ENCODE data around the gene GALNT18. TPM values are rescaled to one million over a fixed set of nuclear protein-coding genes. Genes with fewer than 3 reads are reported as not detected.

GALNT18 gene
- total and polyA plus RNA-seq, 2 of the 4 experiments (the other 2 are of a cell fraction): 9.5 to 11.3 TPM

DNA sequence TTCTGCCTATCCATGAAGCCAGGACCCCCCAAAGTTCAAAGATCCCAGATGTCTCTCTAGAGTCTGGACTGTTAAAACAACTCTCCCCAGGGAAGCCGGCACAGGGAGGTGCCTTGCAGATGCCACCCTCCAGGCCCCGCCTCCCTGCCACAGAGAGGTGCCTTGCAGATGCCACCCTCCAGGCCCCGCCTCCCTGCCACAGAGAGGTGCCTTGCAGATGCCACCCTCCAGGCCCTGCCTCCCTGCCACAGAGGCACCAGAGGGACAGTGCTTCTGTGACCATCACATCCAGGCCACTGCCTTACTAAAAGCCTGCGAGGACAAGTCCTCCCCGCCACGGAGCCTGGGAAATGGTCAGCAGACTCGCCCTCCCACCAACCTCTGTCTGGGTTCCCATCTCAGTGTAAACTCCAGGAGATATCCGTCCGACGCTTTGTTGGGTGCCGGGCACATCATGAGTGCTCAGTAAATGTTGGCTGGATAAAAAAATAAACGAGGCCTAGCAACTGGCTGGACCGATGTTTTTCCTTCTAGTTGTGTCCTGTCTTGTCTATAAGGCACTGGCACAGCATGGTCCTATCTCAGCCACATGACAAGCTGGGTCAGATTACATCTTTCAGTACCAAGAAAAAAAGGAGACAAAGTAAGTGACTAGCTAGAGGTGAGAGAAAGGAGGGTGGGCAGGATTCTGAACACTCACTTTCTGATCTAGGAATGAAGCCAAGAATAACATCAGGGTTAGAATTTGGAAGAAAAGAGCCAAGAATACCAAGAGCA lies 177.6 kb downstream of the GALNT18 start (continued):
- no peak for TF ChIP-seq NFE2L2 (IDR thresholded peaks at IDR 0.05; ENCODE audit: low read depth, low read length)

DNA sequence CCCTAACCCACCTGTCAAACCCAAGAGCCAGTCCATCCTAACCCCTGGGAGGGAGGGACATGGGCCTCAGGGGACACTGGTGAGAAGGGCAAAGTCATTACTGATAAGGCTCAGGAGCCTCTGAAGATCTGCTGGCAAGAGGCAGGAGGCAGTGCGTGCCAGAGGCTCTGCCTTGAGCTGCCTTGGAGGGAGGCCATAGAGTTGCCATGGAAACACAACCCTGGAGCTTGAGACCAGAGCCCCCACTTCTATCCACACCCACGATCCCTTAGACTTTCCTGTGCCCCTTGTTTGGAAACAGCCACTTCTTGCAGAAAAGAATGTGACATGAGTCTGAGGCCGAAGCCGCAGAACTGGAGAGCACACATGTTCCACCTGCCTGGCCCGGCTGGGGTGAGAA lies 179.0 kb downstream of the GALNT18 start:
- dilution Hi-C loops (cut with HindIII; ENCODE audit: low sequenced_read_pairs, unreplicated experiment): no loop called here
- Histone ChIP-seq H3K18ac (ENCODE audit: low read depth, low read length) (no peak overlapping the region), H2BK5ac (ENCODE audit: low read depth, low read length, poor library complexity, severe bottlenecking) (no peak overlapping the region), H3K27ac (ENCODE audit: insufficient read depth, low read length) (no peak overlapping the region), H3K4me1 (ENCODE audit: control insufficient read depth, insufficient read depth, low read length) (peaks cover 10% of the 10 kb centered on the region), H3K36me3 (ENCODE audit: control insufficient read depth, insufficient read depth, low read length) (no peaks in the 10 kb centered on the region), H3K56ac (ENCODE audit: extremely low read depth, insufficient read depth, low read length) (no peak overlapping the region), H3K23ac (ENCODE audit: low read depth, low read length) (no peak overlapping the region), H2AK5ac (ENCODE audit: low read depth, low read length) (no peak overlapping the region), H2BK15ac (ENCODE audit: low read depth, low read length) (no peak overlapping the region), H2BK120ac (ENCODE audit: low read depth, low read length) (no peak overlapping the region), H3K14ac (replicated peaks; ENCODE audit: low read depth, low read length) (no peak overlapping the region), H3K9me1 (ENCODE audit: insufficient read depth, low read length) (no peaks in the 10 kb centered on the region), H4K8ac (ENCODE audit: low read depth in 2 of 2, low read length in 2 of 2) (no peak overlapping the region), H2AK9ac (replicated peaks; ENCODE audit: low read depth, low read length, poor library complexity) (no peak overlapping the region), H3K9ac (ENCODE audit: low read depth, low read length) (no peak overlapping the region), H3K27me3 (ENCODE audit: control insufficient read depth, insufficient read depth, low read length) (peaks cover 2% of the 10 kb centered on the region; the same call in 1 of the 2 replicates), H4K5ac (ENCODE audit: low read depth, low read length) (no peak overlapping the region), H2BK20ac (ENCODE audit: low read depth, low read length) (no peak overlapping the region), H3K4me2 (ENCODE audit: low read depth, low read length) (no peak overlapping the region), H3K4ac (ENCODE audit: low read depth, low read length) (no peak overlapping the region), H4K20me1 (ENCODE audit: insufficient read depth, low read length) (no peaks in the 10 kb centered on the region), H2AFZ (replicated peaks; ENCODE audit: low read length, poor library complexity) (no peak overlapping the region), H3K4me3 (ENCODE audit: insufficient read depth, low read depth, low read length) (no peak overlapping the region), H3K79me1 (ENCODE audit: low read depth in 1 of 2, low read length in 2 of 2) (no peaks in the 10 kb centered on the region), H4K91ac (ENCODE audit: insufficient read depth, low read depth, low read length) (no peak overlapping the region), H3K9me3 (ENCODE audit: control insufficient read depth, insufficient read depth, low read length) (no peaks in the 10 kb centered on the region)
- TF ChIP-seq NFE2L2 (IDR thresholded peaks at IDR 0.05; ENCODE audit: low read depth, low read length): no peak
- ChIA-PET CTCF (no interaction called here), POLR2A (ENCODE audit: unreplicated experiment) (no interaction called here)
- DNase-seq: no peak
- no peak for ATAC-seq (ENCODE audit: low read depth)
- WGBS, 2 experiments (ENCODE audit: extremely low coverage in 2 of 2, insufficient read length in 1 of 2): 80% methylated on average over 2 of the region's 5 CpGs; no CpG with 5 or more reads in 1 of the 2 experiments
- in situ Hi-C loops (cut with MboI; ENCODE audit: low sequenced_read_pairs): no loop called here
- intact Hi-C loops (cut with micrococcal nuclease): no loop called here
- no TSS peak for BruUV-seq (replicated peaks)

Measured in IMR-90 (cell line).